ENCODE results near the gene GPRASP3. TPM values are rescaled to one million over a fixed set of nuclear protein-coding genes. Genes with fewer than 3 reads are reported as not detected.
"Not testable (repeated sequence)": the region's sequence is repeated elsewhere in the genome, so short reads cannot be mapped to it uniquely, and the experiment has no call there.

The GPRASP3 gene
- total RNA-seq, 1 donor from 2014 or later = 6.3 TPM

GRCh38 chrX:102712216-102712966 is 8.2 kb upstream of the GPRASP3 start, which contains the start of gene GPRASP2:
Gene GPRASP2, plus strand, starts transcription at chrX:102712448. Its CDS starts 2,422 bp downstream, at chrX:102714870.
- H3K9me3 ChIP-seq (ENCODE audit: control insufficient read depth in 3 of 3, low read length in 3 of 3) = no peaks in the 10 kb centered on the region
- peak within 1 kb of the TSS; percentile 61 for H3K27ac ChIP-seq (ENCODE audit: low read depth, low read length)
- H3K9ac ChIP-seq (ENCODE audit: low read depth in 1 of 3, low read length in 3 of 3) = peak within 1 kb of the TSS; percentile 74 to 85 (median 76)
- peak within 1 kb of the TSS; percentile 71 to 80 (median 77) for H3K4me3 ChIP-seq (ENCODE audit: low read length in 3 of 3)
- peaks cover 0 to 2% (median 0%) of the 10 kb centered on the region in 3 donors for H3K27me3 ChIP-seq (ENCODE audit: control insufficient read depth in 3 of 3, insufficient read depth in 3 of 3, low read length in 3 of 3)
- H3K4me1 ChIP-seq (ENCODE audit: control insufficient read depth in 3 of 3, insufficient read depth in 3 of 3, low read length in 3 of 3) = peaks cover 0 to 2% (median 0%) of the 10 kb centered on the region in 3 donors
- no peaks in the 10 kb centered on the region for H3K36me3 ChIP-seq (ENCODE audit: control insufficient read depth in 3 of 3, insufficient read depth in 3 of 3, low read length in 3 of 3)

- peaks cover 0 to 2% (median 0%) of the 10 kb centered on the region in 3 donors for H3K4me1 ChIP-seq (ENCODE audit: control insufficient read depth in 3 of 3, insufficient read depth in 3 of 3, low read length in 3 of 3)
- peak overlapping the region; percentile 74 to 85 (median 76) for H3K9ac ChIP-seq (ENCODE audit: low read depth in 1 of 3, low read length in 3 of 3)
- no peaks in the 10 kb centered on the region for H3K36me3 ChIP-seq (ENCODE audit: control insufficient read depth in 3 of 3, insufficient read depth in 3 of 3, low read length in 3 of 3)
- peak overlapping the region; percentile 61 for H3K27ac ChIP-seq (ENCODE audit: low read depth, low read length)
- H3K9me3 ChIP-seq (ENCODE audit: control insufficient read depth in 3 of 3, low read length in 3 of 3) = no peaks in the 10 kb centered on the region
- H3K4me3 ChIP-seq (ENCODE audit: low read length in 3 of 3) = peak overlapping the region; percentile 71 to 80 (median 77)
- peaks cover 0 to 2% (median 0%) of the 10 kb centered on the region in 3 donors for H3K27me3 ChIP-seq (ENCODE audit: control insufficient read depth in 3 of 3, insufficient read depth in 3 of 3, low read length in 3 of 3)
These were observed 7.4 kb upstream of the GPRASP3 start for GRCh38 chrX:102712981-102713625.

- H3K27me3 ChIP-seq (ENCODE audit: control insufficient read depth in 3 of 3, insufficient read depth in 3 of 3, low read length in 3 of 3) = peaks cover 0 to 2% (median 0%) of the 10 kb centered on the region in 3 donors
- peaks cover 0 to 2% (median 0%) of the 10 kb centered on the region in 3 donors for H3K4me1 ChIP-seq (ENCODE audit: control insufficient read depth in 3 of 3, insufficient read depth in 3 of 3, low read length in 3 of 3)
- no peak overlapping the region for H3K27ac ChIP-seq (ENCODE audit: low read depth, low read length)
- no peak overlapping the region for H3K4me3 ChIP-seq (ENCODE audit: low read length in 3 of 3)
- no peak overlapping the region for H3K9ac ChIP-seq (ENCODE audit: low read depth in 1 of 3, low read length in 3 of 3)
- H3K36me3 ChIP-seq (ENCODE audit: control insufficient read depth in 3 of 3, insufficient read depth in 3 of 3, low read length in 3 of 3) = no peaks in the 10 kb centered on the region
- no peaks in the 10 kb centered on the region for H3K9me3 ChIP-seq (ENCODE audit: control insufficient read depth in 3 of 3, low read length in 3 of 3)
These were observed 5.5 kb upstream of the GPRASP3 start for GRCh38 chrX:102714994-102715393.

- peaks cover 0 to 2% (median 0%) of the 10 kb centered on the region in 3 donors for H3K27me3 ChIP-seq (ENCODE audit: control insufficient read depth in 3 of 3, insufficient read depth in 3 of 3, low read length in 3 of 3)
- no peaks in the 10 kb centered on the region for H3K9me3 ChIP-seq (ENCODE audit: control insufficient read depth in 3 of 3, low read length in 3 of 3)
- no peaks in the 10 kb centered on the region for H3K36me3 ChIP-seq (ENCODE audit: control insufficient read depth in 3 of 3, insufficient read depth in 3 of 3, low read length in 3 of 3)
- peaks cover 0 to 4% (median 4%) of the 10 kb centered on the region in 3 donors for H3K4me1 ChIP-seq (ENCODE audit: control insufficient read depth in 3 of 3, insufficient read depth in 3 of 3, low read length in 3 of 3)
- H3K4me3 ChIP-seq (ENCODE audit: low read length in 3 of 3) = no peak overlapping the region
- no peak overlapping the region for H3K27ac ChIP-seq (ENCODE audit: low read depth, low read length)
- no peak overlapping the region for H3K9ac ChIP-seq (ENCODE audit: low read depth in 1 of 3, low read length in 3 of 3)
These were observed 4.6 kb upstream of the GPRASP3 start for GRCh38 chrX:102715967-102716366.

- not testable (repeated sequence) for H3K27me3 ChIP-seq (ENCODE audit: control insufficient read depth in 3 of 3, insufficient read depth in 3 of 3, low read length in 3 of 3); H3K9me3 ChIP-seq (ENCODE audit: control insufficient read depth in 3 of 3, low read length in 3 of 3); H3K36me3 ChIP-seq (ENCODE audit: control insufficient read depth in 3 of 3, insufficient read depth in 3 of 3, low read length in 3 of 3); H3K4me1 ChIP-seq (ENCODE audit: control insufficient read depth in 3 of 3, insufficient read depth in 3 of 3, low read length in 3 of 3); H3K27ac ChIP-seq (ENCODE audit: low read depth, low read length)
- H3K4me3 ChIP-seq (ENCODE audit: low read length in 3 of 3) = peak overlapping the region; percentile 78 to 83 (median 81)
- peak overlapping the region; percentile 61 to 84 (median 83) for H3K9ac ChIP-seq (ENCODE audit: low read depth in 1 of 3, low read length in 3 of 3)
These were observed 595 bp downstream of the GPRASP3 start for GRCh38 chrX:102721169-102721506.

GRCh38 chrX:102723456-102723855 is 2.9 kb downstream of the GPRASP3 start:
- no peak overlapping the region for H3K27ac ChIP-seq (ENCODE audit: low read depth, low read length)
- H3K4me3 ChIP-seq (ENCODE audit: low read length in 3 of 3) = no peak overlapping the region
- H3K4me1 ChIP-seq (ENCODE audit: control insufficient read depth in 3 of 3, insufficient read depth in 3 of 3, low read length in 3 of 3) = peaks cover 0 to 7% (median 3%) of the 10 kb centered on the region in 3 donors
- H3K9me3 ChIP-seq (ENCODE audit: control insufficient read depth in 3 of 3, low read length in 3 of 3) = no peaks in the 10 kb centered on the region
- no peaks in the 10 kb centered on the region for H3K36me3 ChIP-seq (ENCODE audit: control insufficient read depth in 3 of 3, insufficient read depth in 3 of 3, low read length in 3 of 3)
- H3K9ac ChIP-seq (ENCODE audit: low read depth in 1 of 3, low read length in 3 of 3) = no peak overlapping the region
- peaks cover 0 to 3% (median 0%) of the 10 kb centered on the region in 3 donors for H3K27me3 ChIP-seq (ENCODE audit: control insufficient read depth in 3 of 3, insufficient read depth in 3 of 3, low read length in 3 of 3)

GRCh38 chrX:102727761-102728160 is 7.2 kb downstream of the GPRASP3 start:
- Histone ChIP-seq H3K4me1 (ENCODE audit: control insufficient read depth in 3 of 3, insufficient read depth in 3 of 3, low read length in 3 of 3) (no peaks in the 10 kb centered on the region), H3K27me3 (ENCODE audit: control insufficient read depth in 3 of 3, insufficient read depth in 3 of 3, low read length in 3 of 3) (no peaks in the 10 kb centered on the region), H3K4me3 (ENCODE audit: low read length in 3 of 3) (no peak overlapping the region), H3K9me3 (ENCODE audit: control insufficient read depth in 3 of 3, low read length in 3 of 3) (no peaks in the 10 kb centered on the region), H3K36me3 (ENCODE audit: control insufficient read depth in 3 of 3, insufficient read depth in 3 of 3, low read length in 3 of 3) (no peaks in the 10 kb centered on the region), H3K27ac (ENCODE audit: low read depth, low read length) (no peak overlapping the region), H3K9ac (ENCODE audit: low read depth in 1 of 3, low read length in 3 of 3) (no peak overlapping the region)

- no peaks in the 10 kb centered on the region for H3K36me3 ChIP-seq (ENCODE audit: control insufficient read depth in 3 of 3, insufficient read depth in 3 of 3, low read length in 3 of 3)
- no peak overlapping the region for H3K27ac ChIP-seq (ENCODE audit: low read depth, low read length)
- no peaks in the 10 kb centered on the region for H3K9me3 ChIP-seq (ENCODE audit: control insufficient read depth in 3 of 3, low read length in 3 of 3)
- no peaks in the 10 kb centered on the region for H3K27me3 ChIP-seq (ENCODE audit: control insufficient read depth in 3 of 3, insufficient read depth in 3 of 3, low read length in 3 of 3)
- no peak overlapping the region for H3K9ac ChIP-seq (ENCODE audit: low read depth in 1 of 3, low read length in 3 of 3)
- H3K4me1 ChIP-seq (ENCODE audit: control insufficient read depth in 3 of 3, insufficient read depth in 3 of 3, low read length in 3 of 3) = no peaks in the 10 kb centered on the region
- no peak overlapping the region for H3K4me3 ChIP-seq (ENCODE audit: low read length in 3 of 3)
These were observed 8.1 kb downstream of the GPRASP3 start for GRCh38 chrX:102728646-102729045.

GRCh38 chrX:102739657-102740056 is 19.1 kb downstream of the GPRASP3 start:
- Histone ChIP-seq H3K27ac (ENCODE audit: low read depth, low read length) (no peak overlapping the region), H3K4me3 (ENCODE audit: low read length in 3 of 3) (no peak overlapping the region), H3K36me3 (ENCODE audit: control insufficient read depth in 3 of 3, insufficient read depth in 3 of 3, low read length in 3 of 3) (no peaks in the 10 kb centered on the region), H3K4me1 (ENCODE audit: control insufficient read depth in 3 of 3, insufficient read depth in 3 of 3, low read length in 3 of 3) (no peaks in the 10 kb centered on the region), H3K27me3 (ENCODE audit: control insufficient read depth in 3 of 3, insufficient read depth in 3 of 3, low read length in 3 of 3) (no peaks in the 10 kb centered on the region), H3K9ac (ENCODE audit: low read depth in 1 of 3, low read length in 3 of 3) (no peak overlapping the region), H3K9me3 (ENCODE audit: control insufficient read depth in 3 of 3, low read length in 3 of 3) (no peaks in the 10 kb centered on the region)

- no peak overlapping the region for H3K4me3 ChIP-seq (ENCODE audit: low read length in 3 of 3)
- no peaks in the 10 kb centered on the region for H3K9me3 ChIP-seq (ENCODE audit: control insufficient read depth in 3 of 3, low read length in 3 of 3)
- H3K27ac ChIP-seq (ENCODE audit: low read depth, low read length) = no peak overlapping the region
- no peaks in the 10 kb centered on the region for H3K4me1 ChIP-seq (ENCODE audit: control insufficient read depth in 3 of 3, insufficient read depth in 3 of 3, low read length in 3 of 3)
- no peaks in the 10 kb centered on the region for H3K27me3 ChIP-seq (ENCODE audit: control insufficient read depth in 3 of 3, insufficient read depth in 3 of 3, low read length in 3 of 3)
- H3K9ac ChIP-seq (ENCODE audit: low read depth in 1 of 3, low read length in 3 of 3) = no peak overlapping the region
- no peaks in the 10 kb centered on the region for H3K36me3 ChIP-seq (ENCODE audit: control insufficient read depth in 3 of 3, insufficient read depth in 3 of 3, low read length in 3 of 3)
These were observed 23.8 kb downstream of the GPRASP3 start for GRCh38 chrX:102744307-102744706.
